ENCODE measurements around the gene REC114.
"Not testable (repeated sequence)": the region's sequence is repeated elsewhere in the genome, so short reads cannot be mapped to it uniquely, and the experiment has no call there.

REC114 gene

GRCh38 chr15:73454096-73454495 is 11.1 kb downstream of the REC114 start:
- in situ Hi-C loops (cut with MboI; ENCODE audit: low sequenced_read_pairs) = no loop called here

GRCh38 chr15:73455876-73456275 is 12.9 kb downstream of the REC114 start:
- in situ Hi-C loops (cut with MboI; ENCODE audit: low sequenced_read_pairs) = no loop called here

- in situ Hi-C loops (cut with MboI; ENCODE audit: low sequenced_read_pairs) = no loop called here
Observed at GRCh38 chr15:73457334-73457733, 14.4 kb downstream of the REC114 start.

- in situ Hi-C loops (cut with MboI; ENCODE audit: low sequenced_read_pairs) = no loop called here
Observed at GRCh38 chr15:73460662-73461061, 17.7 kb downstream of the REC114 start.

- in situ Hi-C loops (cut with MboI; ENCODE audit: low sequenced_read_pairs) = no loop called here
Observed at GRCh38 chr15:73464602-73465001, 21.6 kb downstream of the REC114 start.

- in situ Hi-C loops (cut with MboI; ENCODE audit: low sequenced_read_pairs) = no loop called here
Observed at GRCh38 chr15:73467758-73468157, 24.8 kb downstream of the REC114 start.

- in situ Hi-C loops (cut with MboI; ENCODE audit: low sequenced_read_pairs) = no loop called here
Observed at GRCh38 chr15:73474785-73475184, 31.8 kb downstream of the REC114 start.

- in situ Hi-C loops (cut with MboI; ENCODE audit: low sequenced_read_pairs) = no loop called here
Observed at GRCh38 chr15:73476704-73477216, 33.8 kb downstream of the REC114 start.

- in situ Hi-C loops (cut with MboI; ENCODE audit: low sequenced_read_pairs) = no loop called here
Observed at GRCh38 chr15:73480050-73480449, 37.1 kb downstream of the REC114 start.

- in situ Hi-C loops (cut with MboI; ENCODE audit: low sequenced_read_pairs) = no loop called here
Observed at GRCh38 chr15:73482166-73482565, 39.2 kb downstream of the REC114 start.

- in situ Hi-C loops (cut with MboI; ENCODE audit: low sequenced_read_pairs) = no loop called here
Observed at GRCh38 chr15:73483053-73483452, 40.1 kb downstream of the REC114 start.

- in situ Hi-C loops (cut with MboI; ENCODE audit: low sequenced_read_pairs) = no loop called here
Observed at GRCh38 chr15:73485372-73485771, 42.4 kb downstream of the REC114 start.

- in situ Hi-C loops (cut with MboI; ENCODE audit: low sequenced_read_pairs) = not testable (repeated sequence)
Observed at GRCh38 chr15:73485885-73486284, 42.9 kb downstream of the REC114 start.

- in situ Hi-C loops (cut with MboI; ENCODE audit: low sequenced_read_pairs) = no loop called here
Observed at GRCh38 chr15:73488698-73489097, 45.7 kb downstream of the REC114 start.

GRCh38 chr15:73493922-73494321 is 51.0 kb downstream of the REC114 start:
- in situ Hi-C loops (cut with MboI; ENCODE audit: low sequenced_read_pairs) = no loop called here

- in situ Hi-C loops (cut with MboI; ENCODE audit: low sequenced_read_pairs) = no loop called here
Observed at GRCh38 chr15:73495181-73495580, 52.2 kb downstream of the REC114 start.

GRCh38 chr15:73500696-73501095 is 57.7 kb downstream of the REC114 start:
- in situ Hi-C loops (cut with MboI; ENCODE audit: low sequenced_read_pairs) = no loop called here

GRCh38 chr15:73504885-73505284 is 61.9 kb downstream of the REC114 start:
- in situ Hi-C loops (cut with MboI; ENCODE audit: low sequenced_read_pairs) = no loop called here

- in situ Hi-C loops (cut with MboI; ENCODE audit: low sequenced_read_pairs) = no loop called here
Observed at GRCh38 chr15:73515527-73515926, 72.6 kb downstream of the REC114 start.

GRCh38 chr15:73517566-73517965 is 74.6 kb downstream of the REC114 start:
- in situ Hi-C loops (cut with MboI; ENCODE audit: low sequenced_read_pairs) = no loop called here

GRCh38 chr15:73518180-73518862 is 75.4 kb downstream of the REC114 start:
- in situ Hi-C loops (cut with MboI; ENCODE audit: low sequenced_read_pairs) = no loop called here

GRCh38 chr15:73518876-73519733 is 76.1 kb downstream of the REC114 start:
- in situ Hi-C loops (cut with MboI; ENCODE audit: low sequenced_read_pairs) = no loop called here
